SU-DHL-6 (cell line): Measurements from ENCODE around the gene ACTL8.

Experiments used
- H2AFZ ChIP-seq: fragments of 200-600 bp; sonication (generic); 2 replicates; pipeline ENCODE4 v1.6.1; 2014; ENCODE audit warnings: low read depth, mild to moderate bottlenecking, moderate library complexity, mixed read lengths, antibody characterized with exemption, low read length; ENCODE audit not compliant: severe bottlenecking
- H3F3A ChIP-seq: fragments of 200-600 bp; shearing (Covaris generic); 2 replicates; pipeline ENCODE4 v1.6.0; 2016; ENCODE audit warnings: antibody characterized with exemption, mild to moderate bottlenecking; ENCODE audit not compliant: insufficient read depth
- H3K27ac ChIP-seq: fragments of 200-600 bp; sonication (generic); 2 replicates; pipeline ENCODE4 v1.5.1; 2016; ENCODE audit warnings: low read depth, mild to moderate bottlenecking, low read length, moderate library complexity, mixed read lengths
- H3K27me3 ChIP-seq: fragments of 200-600 bp; sonication (generic), shearing (Covaris generic); 2 replicates; pipeline ENCODE4 v1.6.0; 2014; ENCODE audit warnings: mild to moderate bottlenecking, low read length
- H3K36me3 ChIP-seq: fragments of 200-600 bp; sonication (generic); 2 replicates; pipeline ENCODE4 v1.6.1; 2014; ENCODE audit warnings: mild to moderate bottlenecking, low read length, mixed read lengths
- H3K4me2 ChIP-seq: fragments of 300-600, 200-600 bp; shearing (Covaris generic), sonication (generic); 2 replicates; pipeline ENCODE4 v1.6.0; 2014; ENCODE audit warnings: low read length, low read depth, mild to moderate bottlenecking; ENCODE audit not compliant: poor library complexity, severe bottlenecking
- H3K4me3 ChIP-seq: fragments of 200-600 bp; sonication (generic); 2 replicates; pipeline ENCODE4 v1.5.1; 2014; ENCODE audit warnings: antibody characterized with exemption, low read length, mild to moderate bottlenecking, mixed read lengths; ENCODE audit not compliant: insufficient read depth, poor library complexity, severe bottlenecking
- H3K79me2 ChIP-seq: fragments of 200-600 bp; sonication (generic); 2 replicates; pipeline ENCODE4 v1.6.1; 2014; ENCODE audit warnings: mild to moderate bottlenecking, low read length, moderate library complexity; ENCODE audit not compliant: insufficient read depth
- H3K9ac ChIP-seq: fragments of 200-600 bp; sonication (generic); 2 replicates; pipeline ENCODE4 v1.7.0; 2014; ENCODE audit warnings: mild to moderate bottlenecking, low read length
- H3K9me2 ChIP-seq: fragments of 200-600 bp; sonication (generic); replicated peaks from 2 replicates; pipeline ENCODE4 v1.6.1; 2014; ENCODE audit warnings: low read length; ENCODE audit not compliant: insufficient read depth
- H3K9me3 ChIP-seq: fragments of 200-600 bp; sonication (generic); 2 replicates; pipeline ENCODE4 v1.6.1; 2014; ENCODE audit warnings: low read length, mixed read lengths; ENCODE audit not compliant: insufficient read depth
- H4K20me1 ChIP-seq: fragments of 200-600 bp; sonication (generic); 2 replicates; pipeline ENCODE4 v1.6.1; 2014; ENCODE audit warnings: low read depth, mild to moderate bottlenecking, antibody characterized with exemption, low read length, moderate library complexity, mixed read lengths
- CTCF ChIP-seq: fragments of 200-600 bp; sonication (generic); IDR thresholded peaks from one replicate; pipeline ENCODE4 v1.5.1; 2017; ENCODE audit warnings: antibody characterized with exemption, mild to moderate bottlenecking, low read length, moderate library complexity; ENCODE audit not compliant: insufficient read depth, poor library complexity, severe bottlenecking
- EZH2phosphoT487 ChIP-seq: fragments of 200-600 bp; sonication (generic), shearing (Covaris generic); conservative IDR thresholded peaks from 2 replicates; pipeline ENCODE4 v1.6.1; 2018; ENCODE audit warnings: mild to moderate bottlenecking, antibody characterized with exemption, low read length, moderate library complexity, mixed read lengths

Gene ACTL8

GRCh38 chr1:17713993-17714392, 41.1 kb upstream of the ACTL8 start:
- Histone ChIP-seq H3F3A (no peaks in the 10 kb centered on the region), H4K20me1 (no peaks in the 10 kb centered on the region), H3K4me3 (no peak overlapping the region), H3K27me3 (no peaks in the 10 kb centered on the region), H3K36me3 (no peaks in the 10 kb centered on the region), H3K79me2 (no peaks in the 10 kb centered on the region), H3K9me3 (no peaks in the 10 kb centered on the region), H3K9ac (no peak overlapping the region), H3K9me2 (no peaks in the 10 kb centered on the region), H3K27ac (no peak overlapping the region), H3K4me2 (no peak overlapping the region), H2AFZ (no peak overlapping the region)
- no peak for TF ChIP-seq EZH2phosphoT487
- TF ChIP-seq CTCF = no peak

- Histone ChIP-seq H3K27ac (no peak overlapping the region), H3K9ac (no peak overlapping the region), H3K4me3 (no peak overlapping the region), H3K36me3 (no peaks in the 10 kb centered on the region), H3K79me2 (no peaks in the 10 kb centered on the region), H3K9me2 (no peaks in the 10 kb centered on the region), H3K27me3 (no peaks in the 10 kb centered on the region), H4K20me1 (no peaks in the 10 kb centered on the region), H3F3A (no peaks in the 10 kb centered on the region), H3K9me3 (no peaks in the 10 kb centered on the region), H3K4me2 (no peak overlapping the region), H2AFZ (no peak overlapping the region)
- TF ChIP-seq CTCF = no peak
- TF ChIP-seq EZH2phosphoT487 = no peak
Observed at GRCh38 chr1:17717594-17718535, 37.3 kb upstream of the ACTL8 start.

DNA sequence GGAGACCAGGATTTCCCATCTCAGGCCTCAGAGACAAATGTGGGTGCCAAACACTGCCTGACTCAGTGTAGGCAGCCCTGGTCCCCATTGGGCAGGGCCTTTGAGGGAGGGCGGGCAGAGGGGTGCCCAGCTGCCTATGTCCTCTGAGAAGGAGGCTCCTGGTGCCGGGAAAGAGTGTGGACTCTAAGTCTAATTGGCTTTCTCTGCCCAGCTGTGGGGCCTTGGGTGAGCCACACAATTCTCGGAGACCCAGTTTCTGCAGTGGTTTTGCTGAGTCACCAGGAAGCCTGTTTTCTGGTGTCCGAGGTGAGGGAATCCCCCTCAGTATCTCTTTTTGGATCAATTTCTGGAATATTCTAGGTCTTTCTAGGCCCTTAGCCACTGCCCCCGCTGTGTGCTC, 35.3 kb upstream of the ACTL8 start:
- Histone ChIP-seq H3K9me3 (no peaks in the 10 kb centered on the region), H3K36me3 (no peaks in the 10 kb centered on the region), H2AFZ (no peak overlapping the region), H3F3A (no peaks in the 10 kb centered on the region), H3K79me2 (no peaks in the 10 kb centered on the region), H4K20me1 (no peaks in the 10 kb centered on the region), H3K4me3 (no peak overlapping the region), H3K9ac (no peak overlapping the region), H3K27ac (no peak overlapping the region), H3K4me2 (no peak overlapping the region), H3K9me2 (no peaks in the 10 kb centered on the region), H3K27me3 (no peaks in the 10 kb centered on the region; the same call in 1 of the 2 replicates)
- TF ChIP-seq CTCF (no peak), EZH2phosphoT487 (no peak)
